Stimulated activated CD4-positive, alpha-beta T cell treated with anti-CD3 and anti-CD28 coated beads, Interleukin-15, amount 100 ng/mL, for 1 hour (primary cell): ENCODE data around the gene ZBTB20.
"Not testable (repeated sequence)": the region's sequence is repeated elsewhere in the genome, so short reads cannot be mapped to it uniquely, and the experiment has no call there.

ENCODE experiments used
- DNase-seq, 2 donors: peaks; one replicate each; pipeline ENCODE4 v3.0.0-alpha.2; 2020; ENCODE audit warnings: low read depth in 1 of 2, low spot score in 1 of 2

Gene ZBTB20

GRCh38 chr3:115146418-115147328 lies at the start of gene ZBTB20:
ZBTB20 (minus strand) TSS chr3:115147288.
- peak; percentile 50 for DNase-seq

- no peak for DNase-seq
Measured at GRCh38 chr3:115194476-115194875, 47.4 kb upstream of the ZBTB20 start.

- no peak for DNase-seq
Measured at GRCh38 chr3:115190747-115191146, 43.7 kb upstream of the ZBTB20 start.

GRCh38 chr3:115187149-115187757 lies 40.2 kb upstream of the ZBTB20 start:
- DNase-seq: no peak

GRCh38 chr3:115186351-115187148 lies 39.5 kb upstream of the ZBTB20 start:
- DNase-seq: no peak

DNA sequence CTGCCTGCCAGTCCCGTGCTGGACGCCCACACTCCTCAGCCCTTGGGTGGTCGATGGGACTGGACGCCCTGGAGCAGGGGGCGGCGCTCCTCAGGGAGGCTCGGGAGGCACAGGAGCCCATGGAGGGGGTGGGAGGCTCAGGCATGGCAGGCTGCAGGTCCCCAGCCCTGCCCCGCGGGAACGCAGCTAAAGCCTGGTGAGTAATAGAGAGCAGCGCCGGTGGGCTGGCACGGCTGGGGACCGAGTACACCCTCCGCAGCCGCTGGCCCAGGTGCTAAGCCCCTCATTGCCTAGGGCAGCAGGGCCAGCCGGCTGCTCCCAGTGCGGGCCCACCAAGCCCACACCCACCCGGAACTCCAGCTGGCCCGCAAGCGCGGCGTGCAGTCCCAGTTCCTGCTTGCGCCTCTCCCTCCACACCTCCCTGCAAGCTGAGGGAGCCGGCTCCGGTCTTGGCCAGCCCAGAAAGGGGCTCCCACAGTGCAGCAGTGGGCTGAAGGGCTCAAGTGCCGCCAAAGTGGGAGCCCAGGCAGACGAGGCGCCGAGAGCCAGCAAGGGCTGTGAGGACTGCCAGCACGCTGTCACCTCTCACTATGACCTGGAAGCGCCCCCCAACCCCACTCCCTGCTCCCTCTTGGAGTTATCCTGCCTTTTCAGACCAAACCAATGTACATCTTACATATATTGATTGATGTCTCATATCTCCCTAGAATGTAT lies 37.9 kb upstream of the ZBTB20 start:
- DNase-seq: not testable (repeated sequence)

- not testable (repeated sequence) for DNase-seq
Measured at GRCh38 chr3:115178930-115179329, 31.8 kb upstream of the ZBTB20 start.

DNA sequence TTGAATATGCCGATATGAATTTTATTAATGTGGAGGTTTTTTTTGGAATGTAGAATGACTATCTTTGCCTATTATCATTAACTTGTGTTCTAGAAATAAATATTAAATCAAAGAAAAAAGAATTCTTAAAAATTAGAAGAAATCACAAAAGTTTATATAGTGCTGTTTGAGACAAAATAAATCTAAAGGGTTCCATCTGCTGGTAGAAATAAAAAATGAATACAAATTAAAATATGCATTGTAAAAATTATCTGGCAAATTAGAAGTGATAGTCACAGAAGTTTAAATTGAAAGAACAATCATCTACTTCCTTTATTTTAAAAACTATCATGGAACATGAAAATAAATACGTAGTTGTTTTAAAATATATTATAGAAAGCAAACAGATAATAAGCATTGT lies 22.7 kb upstream of the ZBTB20 start:
- DNase-seq: no peak

DNA sequence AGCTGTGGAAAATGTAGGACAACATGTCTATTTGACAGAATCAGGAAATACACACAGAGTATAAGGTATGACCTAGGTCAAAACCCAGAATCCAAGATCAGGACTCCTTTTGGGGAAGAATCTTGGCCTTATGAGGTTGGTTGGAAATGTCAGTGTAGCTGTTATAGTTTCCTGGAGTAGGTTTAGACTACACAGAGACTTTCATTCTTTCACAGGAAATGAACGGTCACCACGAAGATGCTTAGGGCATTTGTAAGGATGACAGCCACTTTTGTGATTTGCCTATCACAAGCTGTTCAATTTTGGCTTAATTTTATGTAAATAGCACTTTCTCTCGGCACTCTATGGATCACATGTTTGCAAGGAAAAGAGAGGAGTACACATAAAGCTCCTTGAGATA lies 18.6 kb upstream of the ZBTB20 start:
- no peak for DNase-seq

DNA sequence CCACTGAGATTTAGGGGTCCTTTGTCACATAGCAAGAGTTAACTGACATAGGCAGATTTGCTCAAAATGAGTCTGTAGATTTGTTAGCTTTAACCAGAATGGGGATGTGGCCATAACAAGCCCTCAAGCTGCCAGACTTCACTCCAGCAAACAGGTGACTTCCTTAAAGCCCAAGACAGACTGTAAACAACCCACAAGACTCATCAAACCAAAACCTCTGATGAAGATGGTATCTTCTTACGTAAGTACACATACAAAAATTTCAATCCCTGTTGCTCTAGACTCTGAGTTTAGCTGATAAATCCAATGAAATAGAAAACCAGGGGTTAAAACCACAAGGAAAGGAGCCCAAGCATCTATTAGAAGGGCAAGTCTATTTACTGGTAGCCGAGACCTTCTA lies 18.2 kb upstream of the ZBTB20 start:
- DNase-seq: no peak

- no peak for DNase-seq
Measured at GRCh38 chr3:115164374-115165221, 17.5 kb upstream of the ZBTB20 start.

DNA sequence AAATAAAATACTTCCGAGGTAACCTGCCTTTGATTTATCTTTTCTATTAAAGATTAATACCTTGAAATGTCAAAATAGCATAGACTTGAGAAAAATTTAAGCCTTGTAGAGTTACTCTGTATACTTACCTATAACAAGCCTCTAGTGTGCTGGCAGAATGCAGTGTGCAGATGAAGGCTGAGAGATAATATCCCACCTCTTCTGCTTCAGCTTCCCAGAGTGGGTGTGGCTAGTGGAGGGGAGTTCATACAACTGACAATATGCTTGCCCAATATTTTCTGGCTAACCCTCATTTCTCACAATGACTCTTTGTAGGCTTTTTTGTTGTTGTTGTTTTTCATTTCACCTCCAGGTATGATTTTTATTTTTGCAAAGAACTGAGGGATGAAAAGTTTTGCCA lies 15.7 kb upstream of the ZBTB20 start:
- no peak for DNase-seq

GRCh38 chr3:115161866-115162265 lies 14.8 kb upstream of the ZBTB20 start:
- DNase-seq: no peak

- no peak for DNase-seq
Measured at GRCh38 chr3:115161168-115161834, 14.2 kb upstream of the ZBTB20 start.

DNA sequence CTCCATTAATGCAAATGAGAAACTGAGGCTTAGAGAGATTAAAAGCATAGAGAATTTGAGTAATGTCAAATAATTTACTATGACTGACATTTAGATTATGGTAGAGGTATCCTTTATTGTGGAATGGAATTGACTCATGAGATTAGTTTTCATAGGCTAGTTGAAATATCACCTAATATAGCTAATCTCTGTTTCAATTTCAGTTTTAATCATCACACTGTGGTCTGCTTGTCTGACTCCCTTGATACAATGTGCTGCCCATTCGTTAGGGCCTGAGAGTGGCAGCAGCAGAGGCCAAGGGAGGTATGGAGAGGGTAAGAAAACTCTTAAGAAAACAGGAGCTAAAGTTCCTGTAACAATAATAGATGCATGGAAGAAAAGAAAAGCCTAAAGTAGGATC lies 13.2 kb upstream of the ZBTB20 start:
- no peak for DNase-seq

GRCh38 chr3:115156046-115156654 lies 9.1 kb upstream of the ZBTB20 start:
- DNase-seq: no peak

DNA sequence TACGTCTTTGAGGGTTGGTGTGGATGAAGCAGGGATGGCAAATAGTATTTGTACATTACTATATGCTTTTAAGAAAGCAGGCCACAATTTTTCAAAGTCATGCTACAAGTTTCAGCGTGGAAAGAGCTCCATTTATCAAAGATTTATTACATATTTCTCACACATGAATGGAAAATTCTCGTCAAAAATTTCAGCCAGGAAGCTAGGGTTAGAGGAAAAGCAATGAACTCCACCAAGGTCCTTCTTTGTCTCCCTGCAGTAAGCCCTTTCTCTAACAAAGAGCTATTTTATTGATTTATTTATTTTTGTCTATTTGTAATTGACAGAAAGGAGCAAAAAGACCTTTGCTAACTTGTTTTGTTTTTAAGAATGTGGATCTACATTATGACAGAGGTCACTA lies 7.5 kb upstream of the ZBTB20 start:
- DNase-seq: no peak

- DNase-seq: no peak
Measured at GRCh38 chr3:115151921-115152320, 4.8 kb upstream of the ZBTB20 start.

GRCh38 chr3:115148142-115148790 lies 1.2 kb upstream of the ZBTB20 start:
- DNase-seq: no peak
